Nephron (organoid): ENCODE measurements around the gene MAL.

Experiments
- H3K27ac Mint-ChIP-seq, 3 experiments: 2 replicates each; pipeline ENCODE4 v1.8.0; 2020; ENCODE audit warnings: mixed read lengths in 3 of 3, mild to moderate bottlenecking in 2 of 3, moderate library complexity in 1 of 3
- H3K27me3 Mint-ChIP-seq: 2 replicates; pipeline ENCODE4 v1.8.0; 2021; ENCODE audit warnings: low read depth, mild to moderate bottlenecking, moderate library complexity, mixed read lengths
- H3K36me3 Mint-ChIP-seq: 2 replicates; pipeline ENCODE4 v1.8.0; 2020; ENCODE audit warnings: low read depth, mixed read lengths
- H3K4me1 Mint-ChIP-seq: 2 replicates; pipeline ENCODE4 v1.8.0; 2020; ENCODE audit warnings: mixed read lengths
- H3K4me3 Mint-ChIP-seq, 3 experiments: 2 replicates each; pipeline ENCODE4 v1.8.0; 2020; ENCODE audit warnings: mild to moderate bottlenecking in 3 of 3, mixed read lengths in 3 of 3, moderate library complexity in 2 of 3
- H3K9me3 Mint-ChIP-seq: 2 replicates; pipeline ENCODE4 v1.8.0; 2020; ENCODE audit warnings: mixed read lengths
- TF ChIP-seq, protein P1 (sequence below), 3 experiments: fragments of 200-600 bp; sonication (generic); IDR thresholded peaks; one replicate each; pipeline ENCODE4 v1.5.0; 2021; ENCODE audit warnings: antibody characterized with exemption in 3 of 3; ENCODE audit not compliant: unreplicated experiment in 3 of 3

The MAL gene

DNA sequence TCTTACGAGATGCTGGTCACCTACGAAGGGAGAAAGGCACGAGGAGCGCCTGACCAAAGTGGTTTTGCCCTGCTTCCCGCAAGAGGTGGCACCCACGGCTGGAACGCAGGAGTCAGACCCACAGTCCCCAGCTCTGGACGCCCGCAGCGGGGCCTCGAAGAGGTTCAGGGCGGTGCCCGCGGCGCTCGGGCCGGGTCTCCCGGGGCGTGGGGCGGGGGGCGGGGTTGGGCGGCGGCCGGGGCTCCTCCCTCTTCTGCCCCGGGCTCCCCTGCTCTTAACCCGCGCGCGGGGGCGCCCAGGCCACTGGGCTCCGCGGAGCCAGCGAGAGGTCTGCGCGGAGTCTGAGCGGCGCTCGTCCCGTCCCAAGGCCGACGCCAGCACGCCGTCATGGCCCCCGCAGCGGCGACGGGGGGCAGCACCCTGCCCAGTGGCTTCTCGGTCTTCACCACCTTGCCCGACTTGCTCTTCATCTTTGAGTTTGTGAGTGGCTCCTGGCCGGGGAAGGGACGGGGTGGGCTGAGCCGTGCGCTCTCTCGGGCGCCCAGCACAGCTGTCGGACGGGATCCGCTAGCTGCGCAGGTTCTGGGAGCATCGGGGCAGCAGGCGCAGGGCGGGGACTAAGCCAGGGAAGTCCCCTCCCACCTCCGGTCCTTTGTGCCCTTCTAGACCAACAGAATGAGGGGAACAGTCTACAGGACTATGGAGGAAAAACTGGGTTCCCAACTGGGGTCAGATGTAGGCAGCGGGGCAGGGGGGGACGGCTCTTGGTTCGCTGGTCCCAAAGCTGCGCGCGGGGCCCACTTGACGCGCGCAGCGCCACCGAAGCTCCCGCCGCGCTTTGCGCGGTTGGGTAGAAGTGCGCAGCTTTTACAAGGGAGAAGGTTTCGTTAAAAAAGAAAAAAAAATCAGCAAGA is at the start of gene MAL:
TSS of gene MAL (plus strand) at position 303 of the 914 bp plus-strand sequence. CDS start at position 388, 85 bp downstream.
- Mint-ChIP-seq H3K36me3 (peaks cover 6% of the 10 kb centered on the region), H3K4me3 (peak within 1 kb of the TSS; percentile 87 to 92 (median 91)), H3K4me1 (peaks cover 34% of the 10 kb centered on the region), H3K9me3 (no peaks in the 10 kb centered on the region), H3K27ac (peak within 1 kb of the TSS; percentile 77 to 90 (median 83)), H3K27me3 (peaks cover 91% of the 10 kb centered on the region)
- TF ChIP-seq, protein P1, sequence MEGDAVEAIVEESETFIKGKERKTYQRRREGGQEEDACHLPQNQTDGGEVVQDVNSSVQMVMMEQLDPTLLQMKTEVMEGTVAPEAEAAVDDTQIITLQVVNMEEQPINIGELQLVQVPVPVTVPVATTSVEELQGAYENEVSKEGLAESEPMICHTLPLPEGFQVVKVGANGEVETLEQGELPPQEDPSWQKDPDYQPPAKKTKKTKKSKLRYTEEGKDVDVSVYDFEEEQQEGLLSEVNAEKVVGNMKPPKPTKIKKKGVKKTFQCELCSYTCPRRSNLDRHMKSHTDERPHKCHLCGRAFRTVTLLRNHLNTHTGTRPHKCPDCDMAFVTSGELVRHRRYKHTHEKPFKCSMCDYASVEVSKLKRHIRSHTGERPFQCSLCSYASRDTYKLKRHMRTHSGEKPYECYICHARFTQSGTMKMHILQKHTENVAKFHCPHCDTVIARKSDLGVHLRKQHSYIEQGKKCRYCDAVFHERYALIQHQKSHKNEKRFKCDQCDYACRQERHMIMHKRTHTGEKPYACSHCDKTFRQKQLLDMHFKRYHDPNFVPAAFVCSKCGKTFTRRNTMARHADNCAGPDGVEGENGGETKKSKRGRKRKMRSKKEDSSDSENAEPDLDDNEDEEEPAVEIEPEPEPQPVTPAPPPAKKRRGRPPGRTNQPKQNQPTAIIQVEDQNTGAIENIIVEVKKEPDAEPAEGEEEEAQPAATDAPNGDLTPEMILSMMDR (IDR thresholded peaks at IDR 0.05; ENCODE audit: unreplicated experiment in 3 of 3), result no peak

DNA sequence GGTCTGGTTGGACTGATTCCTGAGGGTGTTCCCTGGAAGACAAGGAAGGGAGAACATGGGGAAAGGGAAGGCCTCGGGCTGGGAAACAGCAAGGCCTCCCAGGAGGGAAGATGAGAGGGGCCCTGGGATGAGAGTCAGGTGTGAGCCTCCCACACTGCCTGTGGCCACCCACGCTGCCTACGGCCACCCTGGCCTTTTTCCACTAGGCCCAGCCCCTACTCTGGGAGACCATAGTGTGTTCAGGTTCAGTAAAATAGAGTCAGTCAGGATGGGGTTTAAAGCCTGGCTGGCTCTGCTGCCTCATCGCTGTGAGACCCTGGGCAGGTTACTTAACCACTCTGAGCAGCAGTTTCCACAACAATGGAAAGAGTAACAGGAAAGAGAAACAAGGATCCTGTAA is 47.7 kb upstream of the MAL start:
- peaks cover 11% of the 10 kb centered on the region for H3K27me3 Mint-ChIP-seq
- H3K4me1 Mint-ChIP-seq, result no peaks in the 10 kb centered on the region
- H3K27ac Mint-ChIP-seq, result no peak overlapping the region
- H3K36me3 Mint-ChIP-seq, result no peaks in the 10 kb centered on the region
- TF ChIP-seq, protein P1 (IDR thresholded peaks at IDR 0.05; ENCODE audit: unreplicated experiment in 3 of 3), result no peak
- H3K9me3 Mint-ChIP-seq, result peaks cover 2% of the 10 kb centered on the region
- H3K4me3 Mint-ChIP-seq, result no peak overlapping the region

DNA sequence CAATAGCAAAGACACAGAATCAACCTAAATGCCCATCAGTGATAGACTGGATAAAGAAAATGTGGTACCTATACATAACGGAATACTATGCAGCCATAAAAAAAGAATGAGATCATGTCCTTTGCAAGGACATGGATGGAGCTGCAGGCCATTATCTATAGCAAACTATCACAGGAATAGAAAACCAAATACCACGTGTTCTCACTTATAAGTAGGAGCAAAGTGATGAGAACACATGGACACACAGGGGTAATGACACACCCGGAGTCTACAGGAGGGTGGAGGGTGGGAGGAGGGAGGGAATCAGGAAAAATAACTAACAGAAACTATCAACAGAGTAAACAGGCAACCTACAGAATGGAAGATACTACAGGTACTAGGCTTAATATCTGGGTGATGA is 46.6 kb upstream of the MAL start:
- Mint-ChIP-seq H3K4me3 (no peak overlapping the region), H3K9me3 (peaks cover 2% of the 10 kb centered on the region), H3K27ac (no peak overlapping the region), H3K27me3 (peaks cover 8% of the 10 kb centered on the region), H3K36me3 (no peaks in the 10 kb centered on the region), H3K4me1 (no peaks in the 10 kb centered on the region)
- TF ChIP-seq, protein P1 (IDR thresholded peaks at IDR 0.05; ENCODE audit: unreplicated experiment in 3 of 3), result no peak

DNA sequence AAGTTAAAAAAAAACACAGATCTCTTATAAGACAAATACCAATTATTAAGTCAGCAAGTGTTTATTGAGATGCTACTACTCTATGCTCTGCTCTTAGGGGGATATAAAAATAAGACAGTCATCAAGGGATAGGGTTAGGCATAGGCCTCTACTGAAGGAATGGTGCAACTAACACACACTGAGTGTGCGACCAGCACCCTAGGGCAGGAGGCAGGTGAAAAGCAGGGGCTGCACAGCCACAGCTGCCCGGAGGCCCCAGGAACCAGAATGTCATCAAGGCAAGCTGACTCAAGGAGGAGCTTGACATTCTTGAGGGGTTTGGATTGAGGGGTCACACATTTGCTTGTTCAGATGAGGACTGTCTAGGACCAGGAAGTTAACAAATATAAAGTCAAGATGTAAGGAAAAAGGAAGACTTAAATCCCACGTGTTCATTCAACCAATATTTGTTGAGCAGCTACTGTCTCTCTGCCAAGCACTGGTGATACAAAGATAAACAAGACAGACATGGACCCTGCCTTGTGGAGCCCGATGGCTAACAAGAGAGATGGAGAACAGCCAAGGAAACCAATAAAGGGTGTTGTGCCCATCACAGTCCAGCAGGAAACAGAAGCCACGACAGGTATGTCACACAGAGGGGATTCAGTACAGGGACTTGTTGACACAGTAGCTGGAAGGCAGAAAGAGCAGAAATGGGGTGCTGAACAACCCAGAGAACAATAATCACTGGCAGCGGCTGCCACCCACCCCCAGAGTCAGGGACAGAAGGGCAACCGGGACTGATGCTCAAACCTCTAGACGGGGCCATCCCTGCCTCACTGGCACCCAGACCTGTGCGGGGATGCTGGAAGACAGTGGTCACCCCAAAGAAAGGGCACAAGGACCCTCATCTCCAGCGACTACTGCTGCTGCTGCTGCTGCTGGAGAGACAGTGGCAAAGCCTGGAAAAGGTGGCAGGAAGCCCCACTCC is 45.8 kb upstream of the MAL start:
- no peaks in the 10 kb centered on the region for H3K4me1 Mint-ChIP-seq
- TF ChIP-seq, protein P1 (IDR thresholded peaks at IDR 0.05; ENCODE audit: unreplicated experiment in 3 of 3), result no peak
- no peak overlapping the region for H3K4me3 Mint-ChIP-seq
- H3K9me3 Mint-ChIP-seq, result peaks cover 2% of the 10 kb centered on the region
- no peak overlapping the region for H3K27ac Mint-ChIP-seq
- H3K27me3 Mint-ChIP-seq, result peaks cover 12% of the 10 kb centered on the region
- H3K36me3 Mint-ChIP-seq, result no peaks in the 10 kb centered on the region

DNA sequence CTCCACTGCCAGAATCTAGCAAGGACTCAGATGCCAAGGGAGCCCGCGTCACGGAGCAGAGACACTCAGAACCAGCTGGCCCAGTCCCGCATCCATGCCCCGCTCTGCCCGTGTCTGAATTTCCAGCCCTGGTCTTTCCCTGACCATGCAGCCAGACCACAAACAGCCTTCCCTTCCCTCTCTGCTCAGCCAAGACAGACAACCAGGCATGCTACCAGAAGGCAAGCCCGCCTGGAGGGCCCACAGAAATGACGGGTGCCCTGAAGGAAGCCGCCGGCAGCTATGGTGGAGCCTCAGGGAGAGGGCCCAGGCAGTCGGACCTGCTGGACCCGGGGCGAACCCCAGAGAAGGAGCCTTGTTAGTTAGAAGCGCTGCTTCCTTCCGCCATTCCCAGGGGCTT is 45.1 kb upstream of the MAL start:
- Mint-ChIP-seq H3K4me1 (no peaks in the 10 kb centered on the region), H3K36me3 (no peaks in the 10 kb centered on the region), H3K4me3 (no peak overlapping the region), H3K27ac (no peak overlapping the region), H3K9me3 (peaks cover 2% of the 10 kb centered on the region), H3K27me3 (peaks cover 18% of the 10 kb centered on the region)
- TF ChIP-seq, protein P1 (IDR thresholded peaks at IDR 0.05; ENCODE audit: unreplicated experiment in 3 of 3), result no peak
